GM21737 (cell line): ENCODE measurements around the gene ZNF469.
"Not testable (repeated sequence)": the region's sequence is repeated elsewhere in the genome, so short reads cannot be mapped to it uniquely, and the experiment has no call there.

Experiments
- ATAC-seq: cut with Tn5 transposase; IDR thresholded peaks from one replicate; pipeline ENCODE4 v1.9.1; 2021; ENCODE audit warnings: mild to moderate bottlenecking, moderate library complexity; ENCODE audit not compliant: unreplicated experiment

Gene ZNF469

GRCh38 chr16:88406096-88407041 is 23.6 kb downstream of the ZNF469 start:
- ATAC-seq: no peak

GRCh38 chr16:88407042-88407420 is 24.3 kb downstream of the ZNF469 start:
- ATAC-seq: no peak

- no peak for ATAC-seq
Observed at GRCh38 chr16:88407807-88408206, 25.0 kb downstream of the ZNF469 start.

GRCh38 chr16:88408561-88409142 is 25.9 kb downstream of the ZNF469 start:
- ATAC-seq: no peak

GRCh38 chr16:88409296-88410065 is 26.7 kb downstream of the ZNF469 start:
- no peak for ATAC-seq

GRCh38 chr16:88410297-88410968 is 27.7 kb downstream of the ZNF469 start:
- ATAC-seq: not testable (repeated sequence)

GRCh38 chr16:88411951-88412576 is 29.3 kb downstream of the ZNF469 start:
- no peak for ATAC-seq

- no peak for ATAC-seq
Observed at GRCh38 chr16:88412766-88413165, 30.0 kb downstream of the ZNF469 start.

- ATAC-seq: no peak
Observed at GRCh38 chr16:88413231-88413630, 30.5 kb downstream of the ZNF469 start.

GRCh38 chr16:88413631-88414030 is 30.9 kb downstream of the ZNF469 start:
- ATAC-seq: no peak

GRCh38 chr16:88414521-88415380 is 32.0 kb downstream of the ZNF469 start:
- ATAC-seq: no peak

GRCh38 chr16:88415381-88415705 is 32.6 kb downstream of the ZNF469 start:
- no peak for ATAC-seq

GRCh38 chr16:88415713-88416323 is 33.1 kb downstream of the ZNF469 start:
- ATAC-seq: no peak

GRCh38 chr16:88416686-88417085 is 33.9 kb downstream of the ZNF469 start:
- ATAC-seq: no peak

GRCh38 chr16:88417684-88418476 is 35.1 kb downstream of the ZNF469 start:
- no peak for ATAC-seq

- ATAC-seq: no peak
Observed at GRCh38 chr16:88418869-88419268, 36.1 kb downstream of the ZNF469 start.

- no peak for ATAC-seq
Observed at GRCh38 chr16:88419790-88420189, 37.0 kb downstream of the ZNF469 start.

GRCh38 chr16:88420496-88420895 is 37.7 kb downstream of the ZNF469 start:
- no peak for ATAC-seq

- ATAC-seq: no peak
Observed at GRCh38 chr16:88421301-88421700, 38.5 kb downstream of the ZNF469 start.
